Measurements from ENCODE around the gene VSIG1.

Gene VSIG1

DNA sequence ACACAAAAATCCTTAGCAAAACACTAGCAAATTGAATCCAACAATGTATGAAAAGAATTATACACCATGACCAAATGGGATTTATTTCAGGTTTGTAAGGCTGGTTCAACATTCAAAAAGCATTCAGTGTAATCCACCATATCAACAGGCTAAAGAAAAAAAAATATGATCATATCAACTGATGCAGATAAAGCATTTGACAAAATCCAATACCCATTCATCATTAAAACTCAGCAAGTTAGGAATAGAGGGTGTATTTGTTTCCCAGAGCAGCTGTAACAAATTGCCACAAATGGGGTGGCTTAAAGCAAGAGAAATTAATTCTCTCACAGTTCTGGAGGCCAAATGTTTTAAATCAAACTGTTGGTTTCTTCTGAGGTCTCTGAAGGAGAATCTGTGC is 10.7 kb downstream of the VSIG1 start:
- no peak for TF ChIP-seq EZH2phosphoT487 (conservative IDR thresholded peaks at IDR 0.05; ENCODE audit: low read length)
- TF ChIP-seq, protein P1, sequence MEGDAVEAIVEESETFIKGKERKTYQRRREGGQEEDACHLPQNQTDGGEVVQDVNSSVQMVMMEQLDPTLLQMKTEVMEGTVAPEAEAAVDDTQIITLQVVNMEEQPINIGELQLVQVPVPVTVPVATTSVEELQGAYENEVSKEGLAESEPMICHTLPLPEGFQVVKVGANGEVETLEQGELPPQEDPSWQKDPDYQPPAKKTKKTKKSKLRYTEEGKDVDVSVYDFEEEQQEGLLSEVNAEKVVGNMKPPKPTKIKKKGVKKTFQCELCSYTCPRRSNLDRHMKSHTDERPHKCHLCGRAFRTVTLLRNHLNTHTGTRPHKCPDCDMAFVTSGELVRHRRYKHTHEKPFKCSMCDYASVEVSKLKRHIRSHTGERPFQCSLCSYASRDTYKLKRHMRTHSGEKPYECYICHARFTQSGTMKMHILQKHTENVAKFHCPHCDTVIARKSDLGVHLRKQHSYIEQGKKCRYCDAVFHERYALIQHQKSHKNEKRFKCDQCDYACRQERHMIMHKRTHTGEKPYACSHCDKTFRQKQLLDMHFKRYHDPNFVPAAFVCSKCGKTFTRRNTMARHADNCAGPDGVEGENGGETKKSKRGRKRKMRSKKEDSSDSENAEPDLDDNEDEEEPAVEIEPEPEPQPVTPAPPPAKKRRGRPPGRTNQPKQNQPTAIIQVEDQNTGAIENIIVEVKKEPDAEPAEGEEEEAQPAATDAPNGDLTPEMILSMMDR (IDR thresholded peaks at IDR 0.05; ENCODE audit: insufficient read depth, low read length, poor library complexity, severe bottlenecking): no peak
- no peaks in the 10 kb centered on the region for H3K27me3 ChIP-seq (ENCODE audit: low read length)
- no peaks in the 10 kb centered on the region for H3K79me2 ChIP-seq (ENCODE audit: insufficient read depth, low read length)
- H4K20me1 ChIP-seq (ENCODE audit: low read depth, low read length): no peaks in the 10 kb centered on the region
- no peak overlapping the region for H3K4me2 ChIP-seq (ENCODE audit: low read depth, low read length, poor library complexity, severe bottlenecking)
- no peak overlapping the region for H3K9ac ChIP-seq (ENCODE audit: low read length)
- H3K27ac ChIP-seq (ENCODE audit: low read depth, low read length): no peak overlapping the region
- H3K36me3 ChIP-seq (ENCODE audit: low read length): no peaks in the 10 kb centered on the region
- H3K9me2 ChIP-seq (replicated peaks; ENCODE audit: insufficient read depth, low read length): no peaks in the 10 kb centered on the region
- no peak overlapping the region for H2AFZ ChIP-seq (ENCODE audit: low read depth, low read length, severe bottlenecking)
- H3K4me3 ChIP-seq (ENCODE audit: insufficient read depth, low read length, poor library complexity, severe bottlenecking): no peak overlapping the region
- no peaks in the 10 kb centered on the region for H3K9me3 ChIP-seq (ENCODE audit: insufficient read depth, low read length)
- H3F3A ChIP-seq (ENCODE audit: insufficient read depth): no peaks in the 10 kb centered on the region

DNA sequence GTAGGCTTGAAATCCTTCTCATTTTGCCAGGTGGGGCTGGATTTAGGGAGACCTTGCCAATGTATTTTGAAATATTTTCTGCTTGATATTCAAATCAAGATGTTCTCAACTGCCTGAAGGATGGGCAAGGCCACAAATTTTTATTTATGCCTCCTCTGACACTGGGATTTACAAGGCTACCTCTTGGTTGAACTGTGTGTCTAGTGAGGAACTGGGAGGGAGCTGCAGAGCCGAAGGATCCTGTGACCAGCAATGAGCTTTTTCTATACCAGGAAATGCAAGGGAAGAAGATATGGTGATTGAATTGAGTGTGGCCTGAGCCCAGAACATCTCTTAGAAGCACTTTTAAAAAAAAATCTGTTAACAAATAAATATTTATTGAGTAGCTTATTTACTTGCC is 14.9 kb downstream of the VSIG1 start:
- H3K9me3 ChIP-seq (ENCODE audit: insufficient read depth, low read length): no peaks in the 10 kb centered on the region
- H3K9ac ChIP-seq (ENCODE audit: low read length): no peak overlapping the region
- H3K27me3 ChIP-seq (ENCODE audit: low read length): no peaks in the 10 kb centered on the region
- no peaks in the 10 kb centered on the region for H3K36me3 ChIP-seq (ENCODE audit: low read length)
- H3K9me2 ChIP-seq (replicated peaks; ENCODE audit: insufficient read depth, low read length): no peaks in the 10 kb centered on the region
- no peaks in the 10 kb centered on the region for H3F3A ChIP-seq (ENCODE audit: insufficient read depth)
- TF ChIP-seq, protein P1 (IDR thresholded peaks at IDR 0.05; ENCODE audit: insufficient read depth, low read length, poor library complexity, severe bottlenecking): no peak
- no peak for TF ChIP-seq EZH2phosphoT487 (conservative IDR thresholded peaks at IDR 0.05; ENCODE audit: low read length)
- H4K20me1 ChIP-seq (ENCODE audit: low read depth, low read length): no peaks in the 10 kb centered on the region
- H3K27ac ChIP-seq (ENCODE audit: low read depth, low read length): no peak overlapping the region
- H3K4me2 ChIP-seq (ENCODE audit: low read depth, low read length, poor library complexity, severe bottlenecking): no peak overlapping the region
- no peak overlapping the region for H2AFZ ChIP-seq (ENCODE audit: low read depth, low read length, severe bottlenecking)
- H3K79me2 ChIP-seq (ENCODE audit: insufficient read depth, low read length): no peaks in the 10 kb centered on the region
- no peak overlapping the region for H3K4me3 ChIP-seq (ENCODE audit: insufficient read depth, low read length, poor library complexity, severe bottlenecking)

DNA sequence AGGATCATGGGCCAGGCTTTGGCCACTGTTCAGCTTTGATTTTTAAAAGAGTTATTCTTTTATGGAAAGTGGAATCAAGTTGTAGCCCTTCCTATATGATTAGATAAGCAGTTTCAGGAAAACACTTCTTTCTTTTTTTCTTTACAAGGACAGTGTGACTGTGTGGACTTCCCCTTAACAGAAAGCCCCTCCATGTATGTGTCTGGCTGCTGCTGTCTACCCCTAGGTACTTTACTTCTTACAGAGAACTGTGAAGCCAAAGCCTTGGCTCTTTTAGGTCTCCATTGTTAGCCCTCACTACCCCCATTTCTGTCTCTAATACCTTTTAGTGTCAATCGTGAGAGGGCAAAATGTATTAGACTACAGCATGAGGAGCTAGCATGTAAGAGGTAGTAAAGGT is 19.1 kb downstream of the VSIG1 start:
- no peak overlapping the region for H2AFZ ChIP-seq (ENCODE audit: low read depth, low read length, severe bottlenecking)
- TF ChIP-seq, protein P1 (IDR thresholded peaks at IDR 0.05; ENCODE audit: insufficient read depth, low read length, poor library complexity, severe bottlenecking): no peak
- TF ChIP-seq EZH2phosphoT487 (conservative IDR thresholded peaks at IDR 0.05; ENCODE audit: low read length): no peak
- no peak overlapping the region for H3K9ac ChIP-seq (ENCODE audit: low read length)

More for the DNA sequence above, 19.1 kb downstream of the VSIG1 start:
- H3F3A ChIP-seq (ENCODE audit: insufficient read depth): no peaks in the 10 kb centered on the region
- H3K27me3 ChIP-seq (ENCODE audit: low read length): no peaks in the 10 kb centered on the region
- no peaks in the 10 kb centered on the region for H3K79me2 ChIP-seq (ENCODE audit: insufficient read depth, low read length)
- H3K9me2 ChIP-seq (replicated peaks; ENCODE audit: insufficient read depth, low read length): no peaks in the 10 kb centered on the region
- H3K36me3 ChIP-seq (ENCODE audit: low read length): no peaks in the 10 kb centered on the region
- no peak overlapping the region for H3K27ac ChIP-seq (ENCODE audit: low read depth, low read length)
- no peak overlapping the region for H3K4me3 ChIP-seq (ENCODE audit: insufficient read depth, low read length, poor library complexity, severe bottlenecking)
- H3K4me2 ChIP-seq (ENCODE audit: low read depth, low read length, poor library complexity, severe bottlenecking): no peak overlapping the region
- H4K20me1 ChIP-seq (ENCODE audit: low read depth, low read length): no peaks in the 10 kb centered on the region
- no peaks in the 10 kb centered on the region for H3K9me3 ChIP-seq (ENCODE audit: insufficient read depth, low read length)
